GM12892 (cell line): Measurements from ENCODE around the gene PPP2R5E.

ENCODE experiments used
- POLR2A ChIP-seq: IDR thresholded peaks from 2 replicates; pipeline ENCODE4 v1.6.1; 2011; ENCODE audit warnings: low read depth, low read length, control low read depth
- POLR2AphosphoS5 ChIP-seq: IDR thresholded peaks from 2 replicates; pipeline ENCODE4 v1.6.1; 2011; ENCODE audit warnings: low read depth, low read length, control low read depth
- TAF1 ChIP-seq: IDR thresholded peaks from 2 replicates; pipeline ENCODE4 v1.6.1; 2011; ENCODE audit warnings: low read depth, mild to moderate bottlenecking, control low read depth, low read length, borderline replicate concordance

DNA sequence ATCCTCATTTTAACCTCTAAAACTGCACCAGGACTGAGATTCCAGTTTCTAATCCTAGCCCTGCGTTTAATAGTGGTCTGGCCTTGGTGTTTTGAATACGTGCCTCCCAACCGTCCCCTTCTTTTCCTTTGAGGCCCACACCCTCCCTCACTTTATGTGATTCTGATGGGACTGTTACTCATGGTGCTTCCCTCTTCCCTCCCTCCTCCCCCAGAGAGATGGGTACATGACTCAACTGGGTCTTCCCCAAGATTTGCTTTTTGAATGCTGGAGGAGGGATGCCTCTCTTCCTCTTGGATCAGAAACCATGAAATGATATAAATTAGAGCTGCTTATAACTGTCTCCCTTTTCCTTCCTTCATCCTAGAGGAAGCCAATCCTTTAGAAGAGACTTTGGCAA is 8.2 kb upstream of the PPP2R5E start:
- no peak for TF ChIP-seq POLR2A
- no peak for TF ChIP-seq TAF1
- no peak for TF ChIP-seq POLR2AphosphoS5
